Measurements from ENCODE around the gene MET. TPM values are rescaled to one million over a fixed set of nuclear protein-coding genes. Genes with fewer than 3 reads are reported as not detected.

MET gene
- total RNA-seq, 3 donors from 2014 or later: 15.6 to 35.1 (median 31.0) TPM

DNA sequence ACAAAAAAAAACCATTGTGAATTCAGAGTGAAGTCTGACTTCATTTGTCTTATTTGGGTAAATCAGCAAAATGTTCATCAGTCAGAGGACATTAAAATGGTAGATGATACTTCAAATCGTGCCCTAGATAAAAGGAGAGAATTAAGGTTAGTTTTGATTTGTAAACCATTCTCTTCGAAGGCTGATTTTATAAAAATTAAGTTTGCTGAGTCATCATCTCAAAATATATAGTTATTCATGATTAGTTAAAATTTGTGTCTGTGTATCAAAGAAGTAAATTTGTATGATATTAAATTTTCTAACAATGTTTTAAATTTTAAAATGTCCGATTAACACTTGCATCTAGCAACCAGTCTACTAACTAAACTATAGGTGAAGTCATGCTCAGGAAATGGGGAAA, 35.3 kb downstream of the MET start:
- TF ChIP-seq, protein P1, sequence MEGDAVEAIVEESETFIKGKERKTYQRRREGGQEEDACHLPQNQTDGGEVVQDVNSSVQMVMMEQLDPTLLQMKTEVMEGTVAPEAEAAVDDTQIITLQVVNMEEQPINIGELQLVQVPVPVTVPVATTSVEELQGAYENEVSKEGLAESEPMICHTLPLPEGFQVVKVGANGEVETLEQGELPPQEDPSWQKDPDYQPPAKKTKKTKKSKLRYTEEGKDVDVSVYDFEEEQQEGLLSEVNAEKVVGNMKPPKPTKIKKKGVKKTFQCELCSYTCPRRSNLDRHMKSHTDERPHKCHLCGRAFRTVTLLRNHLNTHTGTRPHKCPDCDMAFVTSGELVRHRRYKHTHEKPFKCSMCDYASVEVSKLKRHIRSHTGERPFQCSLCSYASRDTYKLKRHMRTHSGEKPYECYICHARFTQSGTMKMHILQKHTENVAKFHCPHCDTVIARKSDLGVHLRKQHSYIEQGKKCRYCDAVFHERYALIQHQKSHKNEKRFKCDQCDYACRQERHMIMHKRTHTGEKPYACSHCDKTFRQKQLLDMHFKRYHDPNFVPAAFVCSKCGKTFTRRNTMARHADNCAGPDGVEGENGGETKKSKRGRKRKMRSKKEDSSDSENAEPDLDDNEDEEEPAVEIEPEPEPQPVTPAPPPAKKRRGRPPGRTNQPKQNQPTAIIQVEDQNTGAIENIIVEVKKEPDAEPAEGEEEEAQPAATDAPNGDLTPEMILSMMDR (IDR thresholded peaks at IDR 0.05): no peak
- intact Hi-C loops (cut with DNase I, micrococcal nuclease): no loop called here
- H3K4me1 ChIP-seq (ENCODE audit: low read depth): peaks cover 3% of the 10 kb centered on the region
- DNase-seq: no peak
- no peak overlapping the region for H3K4me3 ChIP-seq
- no peak for ATAC-seq
- no peaks in the 10 kb centered on the region for H3K36me3 ChIP-seq (ENCODE audit: low read depth)
- no peaks in the 10 kb centered on the region for H3K9me3 ChIP-seq

DNA sequence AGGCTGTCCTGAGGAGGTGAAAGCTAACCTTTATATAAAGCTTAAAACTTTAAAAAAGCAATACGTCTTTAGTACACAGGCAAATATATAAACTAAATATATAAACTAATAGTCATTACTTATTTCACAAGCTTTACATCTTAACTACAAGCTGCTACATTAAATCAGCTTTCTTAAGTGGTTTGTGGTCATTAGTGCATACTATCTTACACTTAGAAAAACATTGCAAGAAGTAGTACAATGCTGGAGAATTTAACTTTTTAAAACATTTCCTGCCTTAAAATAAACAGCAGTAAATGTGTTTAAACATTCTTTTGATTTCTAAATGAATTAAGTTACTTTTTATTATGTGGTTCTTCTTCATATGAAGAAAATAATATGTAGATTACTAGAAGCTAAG, 36.3 kb downstream of the MET start:
- DNase-seq (no peak), ATAC-seq (no peak)
- TF ChIP-seq, protein P1 (IDR thresholded peaks at IDR 0.05): no peak
- H3K4me1 ChIP-seq (ENCODE audit: low read depth): peaks cover 3% of the 10 kb centered on the region
- H3K36me3 ChIP-seq (ENCODE audit: low read depth): no peaks in the 10 kb centered on the region
- no peak overlapping the region for H3K4me3 ChIP-seq
- no peaks in the 10 kb centered on the region for H3K9me3 ChIP-seq
- intact Hi-C loops (cut with DNase I, micrococcal nuclease): no loop called here

DNA sequence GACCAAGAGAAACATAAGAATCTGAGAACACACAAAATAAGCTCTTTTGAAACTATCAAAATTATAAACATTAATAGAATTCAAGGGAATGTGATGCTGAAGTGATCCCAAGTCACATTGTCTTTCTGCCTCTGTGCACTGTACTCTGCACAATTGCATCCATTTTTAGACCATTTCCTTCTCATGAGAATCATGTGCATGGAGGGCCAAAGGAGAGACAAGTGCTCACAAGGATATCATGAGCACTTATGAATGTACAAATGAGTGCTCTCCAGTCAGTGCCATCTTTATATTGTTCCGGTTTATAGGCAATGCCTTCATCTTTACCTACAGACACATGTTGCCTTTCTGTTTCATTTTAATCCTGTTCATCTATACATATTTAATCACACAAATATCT, 36.9 kb downstream of the MET start:
- H3K4me1 ChIP-seq (ENCODE audit: low read depth): peaks cover 3% of the 10 kb centered on the region
- intact Hi-C loops (cut with DNase I, micrococcal nuclease): no loop called here
- DNase-seq: no peak
- H3K36me3 ChIP-seq (ENCODE audit: low read depth): no peaks in the 10 kb centered on the region
- no peak overlapping the region for H3K4me3 ChIP-seq
- no peaks in the 10 kb centered on the region for H3K9me3 ChIP-seq
- TF ChIP-seq, protein P1 (IDR thresholded peaks at IDR 0.05): no peak
- ATAC-seq: no peak

DNA sequence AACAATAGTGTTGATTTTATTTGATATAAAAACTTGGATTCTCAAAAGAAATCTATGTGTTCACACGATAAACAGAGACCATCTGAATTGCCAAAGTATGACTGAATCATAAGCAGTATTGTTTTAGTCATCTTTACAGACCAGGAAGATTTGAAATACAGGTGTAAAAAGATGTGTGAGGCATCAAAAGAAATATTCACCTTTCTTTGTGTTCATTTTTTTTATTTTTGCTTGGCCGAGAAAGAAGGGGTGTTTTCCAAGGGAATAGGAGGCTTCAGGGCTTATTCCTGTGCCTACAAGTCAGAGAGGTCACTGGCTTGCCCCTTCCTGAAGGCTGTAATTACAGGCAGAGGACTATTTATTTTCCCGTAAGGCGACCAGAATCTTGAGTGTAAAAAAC, 37.3 kb downstream of the MET start:
- intact Hi-C loops (cut with DNase I, micrococcal nuclease): no loop called here
- ATAC-seq (no peak), DNase-seq (no peak)
- Histone ChIP-seq H3K36me3 (ENCODE audit: low read depth) (no peaks in the 10 kb centered on the region), H3K9me3 (no peaks in the 10 kb centered on the region), H3K4me3 (no peak overlapping the region), H3K4me1 (ENCODE audit: low read depth) (peaks cover 3% of the 10 kb centered on the region)
- TF ChIP-seq, protein P1 (IDR thresholded peaks at IDR 0.05): no peak

DNA sequence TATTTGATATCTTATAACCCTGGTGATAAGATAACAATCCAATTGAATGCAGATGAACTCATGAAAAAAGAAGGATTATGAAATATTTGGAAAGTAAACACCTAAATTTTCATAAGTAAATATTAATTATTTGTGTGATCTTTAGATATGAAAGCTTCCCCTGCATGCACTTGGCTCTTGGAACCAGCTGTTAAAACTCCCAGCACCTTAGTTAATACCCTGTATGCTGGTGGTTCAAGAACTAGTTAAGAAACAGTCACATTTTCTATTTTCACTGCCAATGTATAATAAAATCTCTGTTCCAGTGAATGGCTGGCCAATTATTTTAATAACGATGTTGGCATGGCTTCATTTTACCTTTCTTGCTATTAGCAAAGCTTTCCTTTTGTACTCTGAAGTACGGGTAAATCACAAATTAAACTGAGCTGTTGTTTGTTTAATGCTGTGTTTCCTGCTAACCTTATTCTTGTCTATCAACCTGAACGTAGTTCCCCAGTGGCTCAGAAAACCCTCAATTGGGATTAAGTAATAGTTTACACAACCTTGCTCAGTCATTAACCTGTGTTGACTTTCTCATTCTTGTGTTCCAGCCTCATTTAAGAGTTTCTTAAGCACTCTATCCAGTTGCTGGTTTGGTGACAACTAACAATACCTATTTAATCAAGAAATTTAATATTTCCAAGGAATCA, 38.9 kb downstream of the MET start:
- Histone ChIP-seq H3K4me3 (no peak overlapping the region), H3K9me3 (no peaks in the 10 kb centered on the region), H3K36me3 (ENCODE audit: low read depth) (no peaks in the 10 kb centered on the region), H3K4me1 (ENCODE audit: low read depth) (peaks cover 3% of the 10 kb centered on the region)
- ATAC-seq: peak; percentile 20
- intact Hi-C loops (cut with DNase I, micrococcal nuclease): no loop called here
- TF ChIP-seq, protein P1 (IDR thresholded peaks at IDR 0.05): no peak
- DNase-seq: no peak

DNA sequence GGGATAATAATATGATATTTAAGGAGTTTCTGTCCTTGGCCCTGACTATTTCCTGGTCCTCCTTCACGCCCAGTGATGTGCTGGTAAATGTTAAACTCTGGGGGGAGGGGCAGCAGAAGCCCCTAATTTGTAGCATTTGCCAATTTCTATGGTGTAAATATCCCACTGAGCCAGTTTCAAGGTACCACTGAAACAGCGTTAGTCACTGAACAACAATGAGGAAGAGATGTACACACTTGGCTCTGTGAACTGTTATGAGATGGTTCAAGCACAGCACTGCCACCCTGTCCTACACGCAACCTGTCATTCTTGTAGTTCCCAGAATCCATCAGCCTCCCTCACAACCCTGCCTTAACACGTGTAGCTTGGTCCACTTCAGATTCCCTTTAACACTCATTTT, 39.8 kb downstream of the MET start:
- intact Hi-C loops (cut with DNase I, micrococcal nuclease): no loop called here
- Histone ChIP-seq H3K9me3 (no peaks in the 10 kb centered on the region), H3K36me3 (ENCODE audit: low read depth) (no peaks in the 10 kb centered on the region), H3K4me1 (ENCODE audit: low read depth) (peaks cover 3% of the 10 kb centered on the region), H3K4me3 (no peak overlapping the region)
- no peak for DNase-seq
- ATAC-seq: peak; percentile 28
- TF ChIP-seq, protein P1 (IDR thresholded peaks at IDR 0.05): no peak

Measured in mucosa of descending colon (tissue), 3 donors.